Measurements from ENCODE around the gene KAT8. TPM values are rescaled to one million over a fixed set of nuclear protein-coding genes. Genes with fewer than 3 reads are reported as not detected.

KAT8 gene
- polyA plus RNA-seq, 1 experiment, result 23.0 TPM

- DNase-seq (ENCODE audit: low read depth, low spot score), result no peak
- Histone ChIP-seq H3K4me3 (ENCODE audit: low read depth, low read length) (no peak overlapping the region), H3K9me3 (ENCODE audit: control insufficient read depth, insufficient read depth, low read length) (no peaks in the 10 kb centered on the region; the same call in 1 of the 2 replicates), H3K27ac (ENCODE audit: low read depth, low read length) (no peak overlapping the region), H3K27me3 (ENCODE audit: control insufficient read depth, insufficient read depth, low read length) (no peaks in the 10 kb centered on the region)
- CTCF ChIA-PET, result no interaction called here
- POLR2A ChIA-PET, result interaction anchor here (1.0 kb wide), 1 partner anchor 12 kb away, joined by 3 read pairs; the partner anchor contains the start of genes ZNF646 and ZNF668
- TF ChIP-seq, protein P1, sequence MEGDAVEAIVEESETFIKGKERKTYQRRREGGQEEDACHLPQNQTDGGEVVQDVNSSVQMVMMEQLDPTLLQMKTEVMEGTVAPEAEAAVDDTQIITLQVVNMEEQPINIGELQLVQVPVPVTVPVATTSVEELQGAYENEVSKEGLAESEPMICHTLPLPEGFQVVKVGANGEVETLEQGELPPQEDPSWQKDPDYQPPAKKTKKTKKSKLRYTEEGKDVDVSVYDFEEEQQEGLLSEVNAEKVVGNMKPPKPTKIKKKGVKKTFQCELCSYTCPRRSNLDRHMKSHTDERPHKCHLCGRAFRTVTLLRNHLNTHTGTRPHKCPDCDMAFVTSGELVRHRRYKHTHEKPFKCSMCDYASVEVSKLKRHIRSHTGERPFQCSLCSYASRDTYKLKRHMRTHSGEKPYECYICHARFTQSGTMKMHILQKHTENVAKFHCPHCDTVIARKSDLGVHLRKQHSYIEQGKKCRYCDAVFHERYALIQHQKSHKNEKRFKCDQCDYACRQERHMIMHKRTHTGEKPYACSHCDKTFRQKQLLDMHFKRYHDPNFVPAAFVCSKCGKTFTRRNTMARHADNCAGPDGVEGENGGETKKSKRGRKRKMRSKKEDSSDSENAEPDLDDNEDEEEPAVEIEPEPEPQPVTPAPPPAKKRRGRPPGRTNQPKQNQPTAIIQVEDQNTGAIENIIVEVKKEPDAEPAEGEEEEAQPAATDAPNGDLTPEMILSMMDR (IDR thresholded peaks at IDR 0.05; ENCODE audit: low read depth, low read length), result no peak
Measured at GRCh38 chr16:31085873-31086628, 31.4 kb upstream of the KAT8 start.

DNA sequence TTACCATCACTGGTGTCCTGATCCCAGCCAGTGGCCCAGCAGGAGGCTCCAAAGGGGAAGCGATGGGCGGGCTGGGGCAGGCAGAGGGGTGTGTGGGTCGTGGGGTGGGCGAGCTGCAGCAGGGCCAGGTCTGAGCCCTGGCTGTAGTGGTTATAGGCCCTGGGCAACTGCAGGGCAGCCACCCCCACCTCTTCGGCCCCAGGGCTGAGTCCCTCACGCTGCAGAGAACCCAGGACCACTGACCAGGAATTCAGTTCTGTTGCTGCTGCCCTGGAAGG is 30.9 kb upstream of the KAT8 start:
- Histone ChIP-seq H3K9me3 (ENCODE audit: control insufficient read depth, insufficient read depth, low read length) (no peaks in the 10 kb centered on the region; the same call in 1 of the 2 replicates), H3K4me3 (ENCODE audit: low read depth, low read length) (no peak overlapping the region), H3K27ac (ENCODE audit: low read depth, low read length) (no peak overlapping the region), H3K27me3 (ENCODE audit: control insufficient read depth, insufficient read depth, low read length) (no peaks in the 10 kb centered on the region)
- ChIA-PET POLR2A (interaction anchor here (1.0 kb wide), 1 partner anchor 12 kb away, joined by 3 read pairs; the partner anchor contains the start of genes ZNF646 and ZNF668), CTCF (no interaction called here)
- TF ChIP-seq, protein P1 (IDR thresholded peaks at IDR 0.05; ENCODE audit: low read depth, low read length), result no peak
- no peak for DNase-seq (ENCODE audit: low read depth, low spot score)

GRCh38 chr16:31087481-31087880 is 30.0 kb upstream of the KAT8 start:
- Histone ChIP-seq H3K27me3 (ENCODE audit: control insufficient read depth, insufficient read depth, low read length) (no peaks in the 10 kb centered on the region), H3K4me3 (ENCODE audit: low read depth, low read length) (no peak overlapping the region), H3K27ac (ENCODE audit: low read depth, low read length) (no peak overlapping the region), H3K9me3 (ENCODE audit: control insufficient read depth, insufficient read depth, low read length) (no peaks in the 10 kb centered on the region; the same call in 1 of the 2 replicates)
- ChIA-PET POLR2A (no interaction called here), CTCF (no interaction called here)
- no peak for DNase-seq (ENCODE audit: low read depth, low spot score)
- TF ChIP-seq, protein P1 (IDR thresholded peaks at IDR 0.05; ENCODE audit: low read depth, low read length), result no peak

DNA sequence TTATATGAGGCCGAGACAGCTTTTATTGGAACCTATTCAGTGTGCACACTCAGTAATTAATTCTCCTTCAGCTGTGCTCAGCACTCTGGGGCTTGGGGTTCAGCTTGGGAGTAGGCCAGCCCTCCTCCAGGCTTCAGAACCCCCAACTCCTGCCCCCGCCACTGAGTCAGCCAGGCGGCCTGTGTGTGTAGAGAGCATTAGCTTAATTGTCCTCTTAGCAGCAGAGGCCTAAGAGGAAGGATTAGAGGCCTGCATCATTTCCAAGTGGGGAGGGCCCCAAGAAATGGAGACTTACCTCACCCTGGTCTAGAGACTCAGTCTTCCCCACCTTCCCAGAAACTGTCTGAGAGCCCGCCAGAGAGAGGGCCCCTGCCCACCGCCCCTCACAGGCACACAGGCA is 29.5 kb upstream of the KAT8 start:
- POLR2A ChIA-PET, result no interaction called here
- H3K27ac ChIP-seq (ENCODE audit: low read depth, low read length), result no peak overlapping the region
- H3K27me3 ChIP-seq (ENCODE audit: control insufficient read depth, insufficient read depth, low read length), result no peaks in the 10 kb centered on the region
- CTCF ChIA-PET, result no interaction called here
- DNase-seq (ENCODE audit: low read depth, low spot score), result no peak
- H3K9me3 ChIP-seq (ENCODE audit: control insufficient read depth, insufficient read depth, low read length), result no peaks in the 10 kb centered on the region; the same call in 1 of the 2 replicates
- TF ChIP-seq, protein P1 (IDR thresholded peaks at IDR 0.05; ENCODE audit: low read depth, low read length), result no peak
- no peak overlapping the region for H3K4me3 ChIP-seq (ENCODE audit: low read depth, low read length)

DNA sequence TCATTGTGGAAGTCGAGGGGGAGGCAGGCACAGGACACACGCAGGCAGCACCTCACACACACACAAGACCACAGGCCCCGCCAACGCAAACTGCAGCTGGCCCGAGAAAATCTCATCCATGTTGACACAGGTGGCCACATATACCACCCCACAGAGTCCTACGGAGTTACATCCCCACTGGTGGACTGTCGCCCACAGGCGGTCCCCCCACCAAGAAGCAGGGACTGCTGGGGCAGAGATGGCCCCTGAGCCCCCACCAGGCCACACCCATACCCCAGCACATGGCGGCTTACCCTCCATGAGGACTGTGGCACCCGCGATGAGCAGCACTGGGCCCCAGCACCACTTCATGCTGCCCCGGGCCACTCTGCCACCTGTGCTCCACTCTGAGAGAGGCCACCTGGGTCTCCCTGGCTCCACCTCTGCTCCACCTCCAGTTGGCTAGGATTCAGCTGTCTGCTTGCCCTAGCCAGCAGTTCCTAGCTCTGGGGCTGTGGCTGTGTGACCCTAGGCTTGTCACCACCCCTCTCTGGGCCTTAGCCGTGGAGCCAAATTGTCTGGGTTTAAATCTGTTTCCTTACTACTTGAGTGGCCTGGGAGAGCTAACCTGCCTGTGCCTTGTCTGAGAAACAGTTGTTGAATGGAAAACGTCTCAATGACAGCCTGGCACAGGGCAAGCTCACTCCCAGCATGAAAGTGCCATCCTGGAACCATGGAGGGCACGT is 28.8 kb upstream of the KAT8 start, which contains the start of gene PRSS53:
Gene PRSS53, minus strand, starts transcription at position 485 of the 725 bp plus-strand sequence. Its CDS starts 134 bp downstream, at position 351.
- ChIA-PET POLR2A (no interaction called here), CTCF (no interaction called here)
- Histone ChIP-seq H3K27me3 (ENCODE audit: control insufficient read depth, insufficient read depth, low read length) (no peaks in the 10 kb centered on the region), H3K4me3 (ENCODE audit: low read depth, low read length) (no peak within 1 kb of the TSS), H3K9me3 (ENCODE audit: control insufficient read depth, insufficient read depth, low read length) (no peaks in the 10 kb centered on the region; the same call in 1 of the 2 replicates), H3K27ac (ENCODE audit: low read depth, low read length) (no peak within 1 kb of the TSS)
- no peak for DNase-seq (ENCODE audit: low read depth, low spot score)
- TF ChIP-seq, protein P1 (IDR thresholded peaks at IDR 0.05; ENCODE audit: low read depth, low read length), result no peak
